ENCODE results near the gene SPINK8.

SPINK8 gene

GRCh38 chr3:48314542-48314941 is 18.9 kb downstream of the SPINK8 start:
- CTCF ChIA-PET: no interaction called here

GRCh38 chr3:48306860-48307530 is 26.5 kb downstream of the SPINK8 start:
- POLR2A ChIA-PET: no interaction called here
- TF ChIP-seq ZNF37A (tag by site-specific recombination; IDR thresholded peaks at IDR 0.05): no peak
- TF ChIP-seq ZNF843 (tag by site-specific recombination; IDR thresholded peaks at IDR 0.05): no peak
- peak; percentile 55; the same call in 1 of the 2 replicates for TF ChIP-seq PRDM1 (tag by site-specific recombination; IDR thresholded peaks at IDR 0.05)
- TF ChIP-seq ZNF366 (tag by site-specific recombination; conservative IDR thresholded peaks at IDR 0.05): 0 out of 2 replicates have a peak, but pooled peaks have one; percentile 29
- no peak for TF ChIP-seq HOXC10 (CRISPR knock-in tag; IDR thresholded peaks at IDR 0.05)
- TF ChIP-seq ZNF148 (tag by site-specific recombination; IDR thresholded peaks at IDR 0.05; ENCODE audit: borderline replicate concordance): no peak
- TF ChIP-seq FEZF1 (tag by site-specific recombination; IDR thresholded peaks at IDR 0.05): no peak
- no peak for TF ChIP-seq ZBTB7A (tag by site-specific recombination; IDR thresholded peaks at IDR 0.05; ENCODE audit: low read depth)
- TF ChIP-seq HOXA7 (CRISPR knock-in tag; IDR thresholded peaks at IDR 0.05; ENCODE audit: borderline replicate concordance): no peak
- TF ChIP-seq PATZ1 (tag by site-specific recombination; IDR thresholded peaks at IDR 0.05): no peak
- TF ChIP-seq SETDB1 (IDR thresholded peaks at IDR 0.05; ENCODE audit: insufficient read length, low read length): no peak
- no peak for TF ChIP-seq ZNF558 (tag by site-specific recombination; IDR thresholded peaks at IDR 0.05)
- no peak for TF ChIP-seq ZNF645 (tag by site-specific recombination; IDR thresholded peaks at IDR 0.05)
- no peak for TF ChIP-seq ZNF175 (tag by site-specific recombination; IDR thresholded peaks at IDR 0.05)
- CTCF ChIA-PET: interaction anchor here (1.0 to 1.9 kb wide), 2 partner anchors 113 to 129 kb away, joined by 3 to 12 read pairs; no protein-coding TSS in a partner anchor
- no peak overlapping the region for H3K27ac ChIP-seq (ENCODE audit: extremely low read depth, low read depth, low read length)
- no peaks in the 10 kb centered on the region for H3K9me3 ChIP-seq (ENCODE audit: control insufficient read depth, insufficient read depth, low read depth, low read length)
- no peaks in the 10 kb centered on the region for H3K4me1 ChIP-seq (ENCODE audit: control insufficient read depth, insufficient read depth, low read length)
- H3K36me3 ChIP-seq (ENCODE audit: control insufficient read depth in 2 of 2, insufficient read depth in 1 of 2, low read length in 2 of 2): no peaks in the 10 kb centered on the region
- H3K4me3 ChIP-seq (ENCODE audit: low read depth, low read length): no peak overlapping the region

More at GRCh38 chr3:48314542-48314941, 18.9 kb downstream of the SPINK8 start:
- POLR2A ChIA-PET: no interaction called here
- no peak overlapping the region for H3K4me3 ChIP-seq (ENCODE audit: low read depth, low read length)
- H3K36me3 ChIP-seq (ENCODE audit: control insufficient read depth in 2 of 2, insufficient read depth in 1 of 2, low read length in 2 of 2): no peaks in the 10 kb centered on the region
- no peaks in the 10 kb centered on the region for H3K9me3 ChIP-seq (ENCODE audit: control insufficient read depth, insufficient read depth, low read depth, low read length)
- no peaks in the 10 kb centered on the region for H3K4me1 ChIP-seq (ENCODE audit: control insufficient read depth, insufficient read depth, low read length)
- peak; percentile 92 for TF ChIP-seq SETDB1 (IDR thresholded peaks at IDR 0.05; ENCODE audit: insufficient read length, low read length)
- no peak for TF ChIP-seq GFI1B (tag by site-specific recombination; IDR thresholded peaks at IDR 0.05)
- H3K27ac ChIP-seq (ENCODE audit: extremely low read depth, low read depth, low read length): no peak overlapping the region

- Histone ChIP-seq H3K36me3 (ENCODE audit: control insufficient read depth in 2 of 2, insufficient read depth in 1 of 2, low read length in 2 of 2) (no peaks in the 10 kb centered on the region), H3K27ac (ENCODE audit: extremely low read depth, low read depth, low read length) (no peak overlapping the region), H3K4me3 (ENCODE audit: low read depth, low read length) (no peak overlapping the region), H3K4me1 (ENCODE audit: control insufficient read depth, insufficient read depth, low read length) (no peaks in the 10 kb centered on the region), H3K9me3 (ENCODE audit: control insufficient read depth, insufficient read depth, low read depth, low read length) (no peaks in the 10 kb centered on the region)
- ChIA-PET CTCF (no interaction called here), POLR2A (no interaction called here)
- TF ChIP-seq ZNF157 (tag by site-specific recombination; IDR thresholded peaks at IDR 0.05) (no peak), ZNF350 (tag by site-specific recombination; IDR thresholded peaks at IDR 0.05) (no peak), ZNF792 (tag by site-specific recombination; IDR thresholded peaks at IDR 0.05) (no peak), ZNF555 (tag by site-specific recombination; conservative IDR thresholded peaks at IDR 0.05) (no peak), TSHZ1 (tag by site-specific recombination; IDR thresholded peaks at IDR 0.05; ENCODE audit: borderline replicate concordance) (no peak), ZNF560 (tag by site-specific recombination; IDR thresholded peaks at IDR 0.05; ENCODE audit: borderline replicate concordance) (no peak), ZNF530 (tag by site-specific recombination; IDR thresholded peaks at IDR 0.05; ENCODE audit: low read depth) (no peak), ZNF426 (tag by site-specific recombination; IDR thresholded peaks at IDR 0.05) (no peak)
These were observed 27.2 kb downstream of the SPINK8 start for GRCh38 chr3:48306290-48306689.

All from HEK293 (cell line).